CD4-positive, alpha-beta T cell treated with Interleukin-4 for 1 hour (primary cell): ENCODE measurements around the gene TNFRSF25.
"Not testable (repeated sequence)": the region's sequence is repeated elsewhere in the genome, so short reads cannot be mapped to it uniquely, and the experiment has no call there.

Experiments used
- DNase-seq, 2 donors: peaks; one replicate each; pipeline ENCODE4 v3.0.0-alpha.2; 2020 to 2022

Gene TNFRSF25

GRCh38 chr1:6466751-6467150, 778 bp upstream of the TNFRSF25 start:
- no peak for DNase-seq

- DNase-seq: peak in 1 of 2 donors; percentile 56
Measured at GRCh38 chr1:6465461-6466005, 440 bp downstream of the TNFRSF25 start.

- DNase-seq: no peak
Measured at GRCh38 chr1:6464915-6465314, 1.1 kb downstream of the TNFRSF25 start.

DNA sequence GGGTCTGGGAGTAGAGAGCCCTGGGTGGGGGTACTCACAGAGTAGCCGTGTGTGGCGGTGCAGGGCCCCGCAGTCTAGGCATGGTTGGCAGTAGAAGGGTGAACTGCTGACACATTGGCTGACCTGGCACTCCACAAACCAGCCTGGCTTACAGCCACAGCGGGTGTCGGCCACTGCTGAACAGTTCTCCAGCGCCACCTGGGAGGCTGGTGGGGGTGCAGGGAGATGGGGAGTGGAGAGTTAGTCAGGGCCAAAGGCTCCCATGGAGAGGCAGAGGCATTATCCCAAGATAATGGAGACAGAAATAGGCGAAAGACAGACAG, 1.5 kb downstream of the TNFRSF25 start:
- DNase-seq: peak in 1 of 2 donors; percentile 53

DNA sequence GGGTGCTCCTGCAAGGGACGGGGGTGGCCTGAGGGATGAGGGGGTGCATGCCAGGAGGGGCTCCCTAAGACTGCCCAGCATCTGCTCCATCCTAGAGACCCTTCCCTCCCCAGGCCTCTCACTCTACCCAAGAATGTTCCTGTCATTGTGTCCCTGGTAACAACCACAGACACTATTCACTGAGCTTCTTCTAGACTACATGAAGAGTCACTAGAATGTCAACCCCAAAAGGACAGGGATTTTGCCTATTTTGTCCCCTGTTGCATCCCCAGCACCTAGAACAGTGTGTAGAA, 2.9 kb downstream of the TNFRSF25 start:
- DNase-seq: no peak

DNA sequence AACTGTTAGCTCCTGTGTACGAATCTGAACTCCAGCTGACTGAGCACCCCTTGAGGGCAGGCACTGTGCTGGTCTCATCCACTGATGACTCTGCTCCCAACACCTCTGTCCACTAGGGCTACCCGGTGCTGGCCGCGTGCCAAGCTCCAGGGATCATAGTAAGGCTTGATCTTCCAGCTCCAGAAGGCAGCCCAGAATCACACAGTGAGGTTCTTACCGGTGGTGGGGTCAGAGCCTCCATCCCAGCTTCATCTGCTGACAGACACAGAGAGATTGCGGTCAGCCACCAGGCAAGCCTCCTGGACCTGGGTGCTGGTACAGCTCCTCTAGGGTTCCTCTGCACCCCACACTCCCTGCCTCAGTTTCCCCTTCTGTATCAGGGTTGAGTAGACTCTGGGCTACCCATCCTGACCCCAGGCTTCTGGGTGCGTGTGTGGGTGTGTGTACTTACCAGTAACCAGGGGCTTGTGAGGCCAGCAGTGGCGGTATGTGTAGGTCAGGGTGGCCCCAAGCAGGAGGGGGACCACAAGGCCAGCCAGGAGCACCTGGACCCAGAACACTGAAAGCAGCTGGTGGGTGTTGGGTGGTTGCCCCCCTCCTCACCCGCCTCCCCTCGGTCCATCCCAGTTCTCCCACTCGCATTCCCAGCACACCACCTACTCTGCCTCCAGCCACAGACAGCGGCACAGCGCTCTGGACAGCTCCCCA, 3.4 kb downstream of the TNFRSF25 start:
- no peak for DNase-seq

DNA sequence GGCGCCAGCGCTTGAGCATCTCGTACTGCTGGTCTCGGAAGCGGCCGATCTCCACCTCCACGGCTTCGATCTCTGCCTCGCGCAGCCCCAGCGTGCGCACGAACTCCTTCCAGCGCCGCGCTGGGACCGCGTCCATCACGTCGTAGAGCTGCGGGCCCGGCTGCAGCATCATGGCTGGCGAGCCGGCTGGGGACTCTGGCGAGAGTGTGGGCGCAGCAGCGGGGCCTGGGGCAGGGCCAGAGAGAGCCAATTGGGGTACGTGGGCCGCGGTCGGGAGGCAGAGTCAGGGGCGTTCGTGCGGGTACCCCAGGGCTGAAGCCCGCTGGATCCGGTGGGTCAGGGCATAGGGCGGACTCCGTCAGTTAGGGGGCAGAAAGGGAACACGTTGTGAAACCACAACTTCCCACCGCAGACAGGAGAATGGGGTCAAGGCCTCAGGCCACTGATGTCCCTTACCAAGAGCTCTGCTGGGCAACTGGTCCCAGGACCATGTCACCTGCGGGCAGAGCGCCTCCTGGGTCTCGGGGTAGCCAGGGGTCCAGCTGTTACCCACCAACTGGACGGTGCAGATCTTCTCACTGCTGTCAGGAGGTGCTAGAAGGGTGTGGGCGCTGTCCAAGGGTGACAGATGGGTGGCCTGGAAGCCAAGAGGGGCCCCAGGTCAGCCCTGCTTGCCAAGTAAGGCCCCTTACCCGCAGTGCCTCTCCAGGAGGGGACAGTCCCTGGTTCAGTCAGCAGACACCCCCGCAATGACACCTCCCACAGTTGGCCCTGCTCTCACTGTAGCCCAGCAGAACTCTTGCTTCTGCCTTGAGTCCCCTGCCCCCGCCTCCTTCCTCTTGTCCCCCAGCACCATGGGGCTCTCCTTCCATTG, 4.2 kb downstream of the TNFRSF25 start:
- DNase-seq: no peak

- DNase-seq: no peak
Measured at GRCh38 chr1:6461051-6461530, 4.9 kb downstream of the TNFRSF25 start.

DNA sequence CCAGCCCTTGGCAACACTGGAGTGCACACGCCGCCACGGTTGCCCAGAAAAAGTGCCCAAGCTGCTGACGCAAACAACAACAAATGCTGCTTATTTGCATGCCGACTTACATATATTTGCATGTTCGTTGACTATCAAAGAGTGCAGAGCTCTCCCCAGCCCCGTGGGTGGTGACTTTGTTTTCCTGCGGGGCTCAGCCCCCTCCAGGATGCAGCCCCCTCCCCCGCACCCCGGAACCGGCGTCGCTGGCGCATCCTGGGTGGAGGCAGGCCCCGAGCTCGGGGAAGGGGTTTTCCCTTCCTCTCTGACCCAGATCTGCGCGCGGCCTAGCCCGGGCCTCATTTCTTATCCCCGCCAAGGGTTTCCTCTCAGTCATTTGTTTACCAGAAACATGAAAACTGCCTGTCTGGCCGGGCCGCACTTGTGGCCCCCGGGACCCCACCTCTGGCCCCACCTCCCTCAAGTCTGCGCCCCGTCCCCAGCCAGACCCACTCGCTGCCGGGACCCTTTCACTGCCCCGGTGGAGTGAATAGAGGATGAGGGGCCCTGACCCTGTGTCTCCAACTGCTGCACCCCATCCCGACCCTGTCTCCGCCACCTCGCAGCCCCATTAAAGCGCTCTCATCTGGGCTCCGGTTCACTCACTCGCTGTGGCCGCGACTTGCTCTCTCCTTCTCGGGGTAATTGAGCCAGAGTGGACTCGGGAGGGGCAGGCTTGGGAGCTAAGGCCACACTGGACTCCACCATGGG, 5.5 kb downstream of the TNFRSF25 start:
- peak; percentile 89 to 93 for DNase-seq

GRCh38 chr1:6459850-6460265, 6.1 kb downstream of the TNFRSF25 start:
- peak; percentile 59 to 74 for DNase-seq

DNA sequence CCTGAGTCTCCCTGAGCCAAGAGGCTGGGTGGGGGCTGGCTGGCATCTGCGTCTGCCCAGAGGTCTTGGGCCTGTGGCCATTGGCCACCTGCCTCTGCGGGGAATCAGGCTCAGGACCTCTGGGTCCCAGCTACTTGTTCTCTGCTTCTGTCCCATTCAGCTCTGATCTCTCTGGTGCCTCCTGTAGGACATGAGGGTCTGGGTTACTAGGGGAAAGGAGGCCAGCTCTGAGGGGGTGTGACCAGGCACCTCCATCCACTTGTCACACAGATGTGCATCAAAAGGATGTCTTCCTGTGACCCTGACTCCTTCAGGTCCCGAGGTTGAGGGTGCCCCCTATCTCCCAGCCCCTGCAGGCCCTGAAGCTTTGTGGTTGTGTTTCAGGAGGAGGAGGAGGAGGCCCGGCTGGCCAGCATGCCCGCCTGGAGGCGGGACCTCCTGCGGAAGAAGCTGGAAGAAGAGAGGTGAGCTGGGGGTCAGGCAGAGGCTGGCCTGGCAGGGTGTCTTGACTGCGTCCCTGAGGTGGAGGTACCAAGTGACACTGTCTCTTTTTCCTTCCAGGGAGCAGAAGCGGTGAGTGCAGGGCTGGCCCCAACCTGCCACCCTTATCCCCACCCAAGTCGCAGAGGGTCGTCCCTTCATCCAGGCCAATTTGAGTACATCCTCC, 9.0 kb downstream of the TNFRSF25 start:
- DNase-seq: no peak

GRCh38 chr1:6455752-6456520, 10.0 kb downstream of the TNFRSF25 start:
- not testable (repeated sequence) for DNase-seq

DNA sequence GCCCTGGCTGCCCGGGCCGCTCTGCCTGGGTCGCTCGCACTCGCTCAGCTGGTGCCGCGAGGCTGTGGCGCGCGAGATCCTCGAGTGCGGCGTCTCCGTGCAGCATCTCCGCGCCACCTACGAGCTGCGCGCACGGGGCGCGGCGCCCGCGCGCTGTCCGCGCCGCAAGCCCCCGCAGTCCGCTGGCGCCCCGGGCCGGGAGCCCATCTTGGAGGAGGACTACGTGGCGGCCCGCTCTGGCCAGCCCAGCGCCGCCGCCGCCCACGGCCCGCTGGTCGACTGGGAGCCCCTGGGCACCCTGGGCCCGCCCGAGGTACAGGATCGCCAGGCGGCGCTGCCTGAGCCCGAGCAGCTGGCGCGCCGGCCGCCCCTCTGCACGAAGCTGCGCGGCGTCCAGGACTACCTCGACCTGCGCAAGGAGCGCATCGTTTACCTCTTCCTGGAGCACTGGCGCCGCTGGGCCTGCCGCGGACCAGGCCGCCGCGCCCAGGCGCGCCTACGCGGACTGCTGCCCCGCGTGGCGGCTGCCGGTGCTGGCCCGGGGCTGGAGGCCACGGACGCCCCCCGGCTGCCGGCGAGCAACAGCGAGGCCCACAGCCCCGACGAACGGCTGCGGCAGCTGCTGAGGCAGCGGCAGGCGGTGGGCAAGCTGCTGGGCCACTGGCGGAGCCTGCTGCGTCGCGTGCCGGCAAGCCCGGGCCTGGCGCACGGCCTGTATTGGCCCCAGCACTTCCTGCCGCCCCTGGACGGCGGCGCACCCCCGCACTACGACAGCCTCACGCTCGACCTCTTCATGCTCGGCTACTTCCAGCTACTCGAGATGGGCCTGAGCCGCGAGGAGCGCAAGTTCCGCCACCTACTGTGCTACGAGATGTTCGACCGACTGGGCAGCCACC, 10.9 kb downstream of the TNFRSF25 start:
- DNase-seq: peak in 1 of 2 donors; percentile 52

DNA sequence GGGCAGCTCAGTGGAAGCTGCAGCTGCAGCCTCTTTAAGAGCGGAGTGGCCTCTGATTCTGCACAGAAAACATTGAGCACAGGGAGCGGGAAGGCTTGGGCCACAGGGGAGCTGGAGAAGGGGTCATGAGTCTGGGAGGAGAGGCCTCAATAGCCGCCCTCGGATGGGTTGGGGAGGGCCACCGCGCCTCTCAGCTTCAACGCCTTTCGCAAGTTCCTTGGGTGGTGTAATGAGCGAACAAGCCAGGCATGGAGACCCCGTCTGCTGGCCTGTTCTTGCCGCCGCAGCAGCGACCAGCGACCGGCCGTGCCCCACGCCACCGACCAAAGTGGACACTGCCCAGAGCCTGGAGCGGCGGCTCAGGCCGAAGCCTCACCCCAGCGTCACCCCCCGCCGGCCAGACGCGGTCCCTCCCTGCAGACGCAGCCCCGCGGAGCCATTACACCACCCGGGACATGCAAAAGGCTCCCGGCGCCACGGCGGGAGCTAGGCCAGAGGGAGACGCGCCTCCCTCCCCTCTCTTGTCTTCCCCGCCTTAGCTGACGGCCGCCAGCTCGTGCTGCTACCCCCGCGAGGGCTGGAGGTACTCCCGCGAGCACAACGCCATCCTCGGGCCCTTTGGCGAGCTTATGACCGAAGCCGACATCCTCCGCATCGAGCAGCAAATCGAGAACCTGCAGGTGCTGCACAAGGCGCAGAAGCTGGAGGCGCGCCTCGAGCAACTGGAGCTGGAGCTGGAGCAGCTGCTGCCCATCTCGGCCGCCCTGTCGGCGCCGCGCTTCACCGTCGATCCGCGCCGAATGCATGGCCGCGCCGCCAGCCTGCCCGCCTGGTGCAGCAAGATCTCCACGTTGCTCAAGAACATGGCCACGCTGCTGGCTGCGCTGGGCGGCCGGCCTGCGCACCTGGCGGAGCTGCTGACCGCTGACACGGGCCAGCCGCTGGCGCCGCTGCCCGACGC, 11.8 kb downstream of the TNFRSF25 start:
- DNase-seq: not testable (repeated sequence)

GRCh38 chr1:6450943-6451373, 15.0 kb downstream of the TNFRSF25 start:
- DNase-seq: no peak

DNA sequence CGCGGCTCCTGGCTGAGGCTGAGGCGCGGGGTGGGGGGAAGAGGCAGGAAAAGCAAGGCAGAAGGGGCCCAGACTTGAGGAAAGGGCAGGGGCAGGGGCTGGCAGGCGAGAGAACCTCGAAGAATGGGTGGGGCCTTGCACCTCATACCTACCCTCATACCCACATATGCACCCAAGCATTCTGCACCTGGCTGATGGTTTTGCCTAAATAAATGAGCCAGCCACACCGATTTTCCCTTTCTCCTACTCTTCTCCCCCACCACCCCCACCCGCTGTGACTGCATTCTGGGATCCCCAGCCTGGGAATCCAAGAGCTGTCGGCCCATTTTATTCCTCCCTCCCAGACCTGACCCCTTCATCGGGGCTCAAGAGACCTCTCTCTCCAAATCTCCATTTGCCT, 15.5 kb downstream of the TNFRSF25 start:
- not testable (repeated sequence) for DNase-seq

GRCh38 chr1:6450005-6450450, 15.9 kb downstream of the TNFRSF25 start:
- DNase-seq: no peak

GRCh38 chr1:6448749-6449631, 17.0 kb downstream of the TNFRSF25 start:
- DNase-seq: peak in 1 of 2 donors; percentile 40
